ENCODE measurements around the gene EPHX1. TPM values are rescaled to one million over a fixed set of nuclear protein-coding genes. Genes with fewer than 3 reads are reported as not detected.

The EPHX1 gene
- total and polyA plus RNA-seq, 2 of the 8 experiments (the other 6 are each of a cell fraction or from before 2014, with no cell fraction given) = 45.3 to 79.1 TPM

DNA sequence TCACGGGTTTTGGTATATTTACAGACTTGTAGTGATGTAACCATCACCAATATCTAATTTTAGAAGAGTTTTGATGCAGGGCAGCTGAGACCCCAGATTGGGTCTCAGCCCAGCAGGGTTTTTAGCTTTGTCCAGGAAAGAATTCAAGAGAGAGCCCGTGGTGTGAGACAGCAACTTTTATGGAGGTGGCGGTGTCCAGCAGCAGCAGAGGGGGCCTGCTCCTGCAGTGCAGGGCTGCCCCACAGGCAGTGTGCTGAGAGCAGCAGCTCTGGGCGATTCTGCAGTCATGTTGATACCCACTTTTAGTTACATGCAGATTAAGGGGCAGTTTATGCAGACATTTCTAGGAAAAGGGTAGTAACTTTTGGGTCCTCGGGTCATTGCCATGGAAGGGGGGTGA is 1.8 kb upstream of the EPHX1 start (continued):
- TF ChIP-seq, protein P1, sequence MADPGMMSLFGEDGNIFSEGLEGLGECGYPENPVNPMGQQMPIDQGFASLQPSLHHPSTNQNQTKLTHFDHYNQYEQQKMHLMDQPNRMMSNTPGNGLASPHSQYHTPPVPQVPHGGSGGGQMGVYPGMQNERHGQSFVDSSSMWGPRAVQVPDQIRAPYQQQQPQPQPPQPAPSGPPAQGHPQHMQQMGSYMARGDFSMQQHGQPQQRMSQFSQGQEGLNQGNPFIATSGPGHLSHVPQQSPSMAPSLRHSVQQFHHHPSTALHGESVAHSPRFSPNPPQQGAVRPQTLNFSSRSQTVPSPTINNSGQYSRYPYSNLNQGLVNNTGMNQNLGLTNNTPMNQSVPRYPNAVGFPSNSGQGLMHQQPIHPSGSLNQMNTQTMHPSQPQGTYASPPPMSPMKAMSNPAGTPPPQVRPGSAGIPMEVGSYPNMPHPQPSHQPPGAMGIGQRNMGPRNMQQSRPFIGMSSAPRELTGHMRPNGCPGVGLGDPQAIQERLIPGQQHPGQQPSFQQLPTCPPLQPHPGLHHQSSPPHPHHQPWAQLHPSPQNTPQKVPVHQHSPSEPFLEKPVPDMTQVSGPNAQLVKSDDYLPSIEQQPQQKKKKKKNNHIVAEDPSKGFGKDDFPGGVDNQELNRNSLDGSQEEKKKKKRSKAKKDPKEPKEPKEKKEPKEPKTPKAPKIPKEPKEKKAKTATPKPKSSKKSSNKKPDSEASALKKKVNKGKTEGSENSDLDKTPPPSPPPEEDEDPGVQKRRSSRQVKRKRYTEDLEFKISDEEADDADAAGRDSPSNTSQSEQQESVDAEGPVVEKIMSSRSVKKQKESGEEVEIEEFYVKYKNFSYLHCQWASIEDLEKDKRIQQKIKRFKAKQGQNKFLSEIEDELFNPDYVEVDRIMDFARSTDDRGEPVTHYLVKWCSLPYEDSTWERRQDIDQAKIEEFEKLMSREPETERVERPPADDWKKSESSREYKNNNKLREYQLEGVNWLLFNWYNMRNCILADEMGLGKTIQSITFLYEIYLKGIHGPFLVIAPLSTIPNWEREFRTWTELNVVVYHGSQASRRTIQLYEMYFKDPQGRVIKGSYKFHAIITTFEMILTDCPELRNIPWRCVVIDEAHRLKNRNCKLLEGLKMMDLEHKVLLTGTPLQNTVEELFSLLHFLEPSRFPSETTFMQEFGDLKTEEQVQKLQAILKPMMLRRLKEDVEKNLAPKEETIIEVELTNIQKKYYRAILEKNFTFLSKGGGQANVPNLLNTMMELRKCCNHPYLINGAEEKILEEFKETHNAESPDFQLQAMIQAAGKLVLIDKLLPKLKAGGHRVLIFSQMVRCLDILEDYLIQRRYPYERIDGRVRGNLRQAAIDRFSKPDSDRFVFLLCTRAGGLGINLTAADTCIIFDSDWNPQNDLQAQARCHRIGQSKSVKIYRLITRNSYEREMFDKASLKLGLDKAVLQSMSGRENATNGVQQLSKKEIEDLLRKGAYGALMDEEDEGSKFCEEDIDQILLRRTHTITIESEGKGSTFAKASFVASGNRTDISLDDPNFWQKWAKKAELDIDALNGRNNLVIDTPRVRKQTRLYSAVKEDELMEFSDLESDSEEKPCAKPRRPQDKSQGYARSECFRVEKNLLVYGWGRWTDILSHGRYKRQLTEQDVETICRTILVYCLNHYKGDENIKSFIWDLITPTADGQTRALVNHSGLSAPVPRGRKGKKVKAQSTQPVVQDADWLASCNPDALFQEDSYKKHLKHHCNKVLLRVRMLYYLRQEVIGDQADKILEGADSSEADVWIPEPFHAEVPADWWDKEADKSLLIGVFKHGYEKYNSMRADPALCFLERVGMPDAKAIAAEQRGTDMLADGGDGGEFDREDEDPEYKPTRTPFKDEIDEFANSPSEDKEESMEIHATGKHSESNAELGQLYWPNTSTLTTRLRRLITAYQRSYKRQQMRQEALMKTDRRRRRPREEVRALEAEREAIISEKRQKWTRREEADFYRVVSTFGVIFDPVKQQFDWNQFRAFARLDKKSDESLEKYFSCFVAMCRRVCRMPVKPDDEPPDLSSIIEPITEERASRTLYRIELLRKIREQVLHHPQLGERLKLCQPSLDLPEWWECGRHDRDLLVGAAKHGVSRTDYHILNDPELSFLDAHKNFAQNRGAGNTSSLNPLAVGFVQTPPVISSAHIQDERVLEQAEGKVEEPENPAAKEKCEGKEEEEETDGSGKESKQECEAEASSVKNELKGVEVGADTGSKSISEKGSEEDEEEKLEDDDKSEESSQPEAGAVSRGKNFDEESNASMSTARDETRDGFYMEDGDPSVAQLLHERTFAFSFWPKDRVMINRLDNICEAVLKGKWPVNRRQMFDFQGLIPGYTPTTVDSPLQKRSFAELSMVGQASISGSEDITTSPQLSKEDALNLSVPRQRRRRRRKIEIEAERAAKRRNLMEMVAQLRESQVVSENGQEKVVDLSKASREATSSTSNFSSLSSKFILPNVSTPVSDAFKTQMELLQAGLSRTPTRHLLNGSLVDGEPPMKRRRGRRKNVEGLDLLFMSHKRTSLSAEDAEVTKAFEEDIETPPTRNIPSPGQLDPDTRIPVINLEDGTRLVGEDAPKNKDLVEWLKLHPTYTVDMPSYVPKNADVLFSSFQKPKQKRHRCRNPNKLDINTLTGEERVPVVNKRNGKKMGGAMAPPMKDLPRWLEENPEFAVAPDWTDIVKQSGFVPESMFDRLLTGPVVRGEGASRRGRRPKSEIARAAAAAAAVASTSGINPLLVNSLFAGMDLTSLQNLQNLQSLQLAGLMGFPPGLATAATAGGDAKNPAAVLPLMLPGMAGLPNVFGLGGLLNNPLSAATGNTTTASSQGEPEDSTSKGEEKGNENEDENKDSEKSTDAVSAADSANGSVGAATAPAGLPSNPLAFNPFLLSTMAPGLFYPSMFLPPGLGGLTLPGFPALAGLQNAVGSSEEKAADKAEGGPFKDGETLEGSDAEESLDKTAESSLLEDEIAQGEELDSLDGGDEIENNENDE (IDR thresholded peaks at IDR 0.05; ENCODE audit: insufficient replicate concordance, low read length) = no peak
- no peak for TF ChIP-seq SIRT6 (IDR thresholded peaks at IDR 0.05; ENCODE audit: low read length)
- TF ChIP-seq PHF8 (conservative IDR thresholded peaks at IDR 0.05; ENCODE audit: low read depth, low read length) = no peak
- no peak for TF ChIP-seq GTF2F1 (IDR thresholded peaks at IDR 0.05; ENCODE audit: borderline replicate concordance, low read depth, low read length)
- TF ChIP-seq HDAC2 (IDR thresholded peaks at IDR 0.05; ENCODE audit: borderline replicate concordance in 1 of 2, low read depth in 2 of 2, low read length in 2 of 2) = no peak
- no peak for TF ChIP-seq SIN3A (conservative IDR thresholded peaks at IDR 0.05 in 1 of 2, IDR thresholded peaks at IDR 0.05 in 1 of 2; ENCODE audit: low read depth in 1 of 2, low read length in 2 of 2)
- TF ChIP-seq CTBP2 (IDR thresholded peaks at IDR 0.05; ENCODE audit: borderline replicate concordance, insufficient read depth, insufficient read length, low read length) = no peak
- TF ChIP-seq, protein P2, sequence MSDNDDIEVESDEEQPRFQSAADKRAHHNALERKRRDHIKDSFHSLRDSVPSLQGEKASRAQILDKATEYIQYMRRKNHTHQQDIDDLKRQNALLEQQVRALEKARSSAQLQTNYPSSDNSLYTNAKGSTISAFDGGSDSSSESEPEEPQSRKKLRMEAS (IDR thresholded peaks at IDR 0.05) = no peak
